GM04503 (cell line): ENCODE results near the gene RPL13.
"Not testable (repeated sequence)": the region's sequence is repeated elsewhere in the genome, so short reads cannot be mapped to it uniquely, and the experiment has no call there.

Source experiments
- DNase-seq: peaks from one replicate; pipeline ENCODE4 v3.0.0-alpha.2; 2012; ENCODE audit warnings: low read depth

RPL13 gene

DNA sequence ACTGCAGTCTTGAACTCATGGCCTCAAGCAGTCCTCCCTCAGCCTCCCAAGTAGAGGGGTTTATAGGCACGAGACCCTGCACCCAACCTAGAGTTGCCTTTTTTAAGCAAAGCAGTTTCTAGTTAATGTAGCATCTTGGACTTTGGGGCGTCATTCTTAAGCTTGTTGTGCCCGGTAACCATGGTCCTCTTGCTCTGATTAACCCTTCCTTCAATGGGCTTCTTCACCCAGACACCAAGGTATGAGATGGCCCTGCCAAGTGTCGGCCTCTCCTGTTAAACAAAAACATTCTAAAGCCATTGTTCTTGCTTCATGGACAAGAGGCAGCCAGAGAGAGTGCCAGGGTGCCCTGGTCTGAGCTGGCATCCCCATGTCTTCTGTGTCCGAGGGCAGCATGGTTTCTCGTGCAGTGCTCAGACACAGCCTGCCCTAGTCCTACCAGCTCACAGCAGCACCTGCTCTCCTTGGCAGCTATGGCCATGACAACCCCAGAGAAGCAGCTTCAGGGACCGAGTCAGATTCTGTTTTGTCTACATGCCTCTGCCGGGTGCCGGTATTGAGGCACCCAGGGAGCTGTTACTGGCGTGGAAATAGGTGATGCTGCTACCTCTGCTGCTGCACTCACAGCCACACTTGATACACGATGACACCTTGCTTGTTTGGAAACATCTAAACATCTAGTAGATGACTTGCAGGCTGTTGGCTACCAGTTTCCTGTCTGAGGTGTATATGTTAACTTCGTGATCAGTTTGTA lies 3.3 kb downstream of the RPL13 start:
- DNase-seq, result no peak

DNA sequence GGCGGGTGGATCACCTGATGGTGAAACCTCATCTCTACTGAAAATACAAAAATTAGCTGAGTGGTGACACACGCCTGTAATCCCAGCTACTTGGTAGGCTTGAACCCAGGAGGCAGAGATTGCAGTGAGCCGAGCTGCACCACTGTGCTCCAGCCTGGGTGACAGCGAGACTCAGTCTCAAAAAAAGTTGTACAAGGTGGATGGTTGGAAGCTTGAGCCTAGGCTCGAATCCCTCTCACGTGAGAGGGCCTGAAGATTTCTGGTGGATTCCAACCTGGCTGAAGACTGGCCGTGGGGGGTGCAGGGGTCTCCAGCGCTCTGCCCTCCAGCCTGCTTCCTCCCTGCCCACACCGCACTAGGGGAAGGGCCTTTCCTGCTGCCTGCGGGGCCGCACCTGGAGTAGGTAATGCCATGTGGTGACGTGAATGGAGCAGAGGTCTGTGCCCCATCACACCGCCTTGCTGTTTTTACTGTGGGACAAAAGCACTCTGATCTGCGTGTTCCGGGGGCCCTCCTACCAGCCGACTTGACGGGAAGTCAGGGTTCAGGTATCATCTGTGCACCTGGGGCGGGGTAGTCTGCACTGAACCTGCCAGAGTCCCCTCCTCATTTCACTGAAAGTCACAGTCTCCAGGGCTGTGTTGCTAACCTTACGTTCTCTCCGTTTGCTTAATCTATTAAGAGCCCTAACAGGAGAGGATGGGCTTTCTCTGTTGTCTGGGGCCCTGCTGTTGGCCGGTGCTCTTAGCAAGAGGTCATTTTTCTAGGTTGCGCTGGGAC lies 4.2 kb downstream of the RPL13 start:
- no peak for DNase-seq

GRCh38 chr16:89565256-89565505 lies 4.7 kb downstream of the RPL13 start:
- no peak for DNase-seq

- DNase-seq, result no peak
Measured at GRCh38 chr16:89565506-89566372, 5.3 kb downstream of the RPL13 start.

DNA sequence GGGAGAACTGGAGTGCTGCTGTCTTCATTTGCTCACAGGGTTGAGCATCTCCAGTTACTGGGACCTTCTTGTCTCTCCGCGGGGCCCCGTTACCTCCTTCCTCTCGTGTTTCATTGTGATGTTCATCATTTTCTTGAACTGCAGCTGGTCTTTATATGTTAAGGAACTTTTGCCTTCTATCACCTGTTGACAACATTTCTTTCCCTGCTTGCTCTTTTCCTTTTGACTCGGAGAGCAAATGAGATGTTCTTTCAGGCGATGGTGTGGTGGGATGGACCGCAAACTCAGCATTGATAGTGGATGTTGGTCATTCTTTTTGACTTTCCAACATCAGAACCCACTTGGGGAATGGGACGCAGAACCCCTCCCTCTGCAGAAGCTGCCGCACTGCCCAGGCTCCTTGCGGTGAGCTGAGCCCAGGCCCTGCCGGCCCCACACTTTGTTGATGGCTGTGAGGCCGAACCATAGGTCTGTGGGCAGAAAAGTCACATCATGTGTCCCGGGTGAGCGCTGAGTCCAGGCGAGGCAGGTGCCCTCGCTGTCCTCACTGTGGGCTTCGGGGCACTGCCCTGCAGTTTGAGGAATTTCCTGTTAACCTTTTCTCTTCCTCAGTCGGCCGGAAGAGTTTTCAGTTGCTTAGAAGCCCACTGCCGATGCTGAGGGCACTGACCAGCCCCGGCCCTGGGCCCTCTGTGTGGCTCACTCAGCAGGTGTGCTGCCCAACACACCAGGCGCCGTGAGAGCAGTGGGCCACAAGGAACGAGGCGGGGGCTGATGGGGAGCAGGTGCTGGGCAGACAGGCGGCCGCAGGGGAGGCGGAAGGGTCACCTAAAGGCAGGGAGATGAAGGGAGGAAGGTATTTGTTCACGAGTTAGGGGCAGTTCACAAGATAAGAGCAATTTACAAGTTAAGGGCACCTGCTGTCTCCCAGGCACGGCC lies 7.4 kb downstream of the RPL13 start:
- DNase-seq, result no peak

- no peak for DNase-seq
Measured at GRCh38 chr16:89569506-89570341, 9.2 kb downstream of the RPL13 start.

- DNase-seq, result no peak
Measured at GRCh38 chr16:89570342-89570923, 10.0 kb downstream of the RPL13 start.

GRCh38 chr16:89570983-89571598 lies 10.6 kb downstream of the RPL13 start:
- DNase-seq, result not testable (repeated sequence)

DNA sequence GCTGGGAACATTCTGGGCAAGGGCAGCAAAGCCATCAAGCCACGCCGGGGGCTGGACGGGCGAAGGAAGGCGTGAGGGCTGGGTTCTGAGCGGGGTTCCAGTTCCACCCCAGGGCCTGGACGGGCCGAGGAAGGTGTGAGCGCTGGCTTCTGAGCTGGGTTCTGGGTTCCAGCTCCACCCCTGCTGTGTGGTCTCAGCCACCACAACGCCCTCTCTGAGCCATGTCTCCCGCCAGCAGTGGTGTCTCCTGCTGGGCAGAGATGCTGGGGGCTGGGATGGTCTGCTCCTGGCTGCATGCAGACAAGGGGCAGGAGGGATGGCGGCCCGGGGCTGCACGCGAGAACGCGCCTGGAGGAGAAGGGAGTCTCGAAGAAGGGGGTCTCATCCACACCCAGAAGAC lies 11.2 kb downstream of the RPL13 start:
- DNase-seq, result no peak

- DNase-seq, result no peak
Measured at GRCh38 chr16:89572073-89572484, 11.6 kb downstream of the RPL13 start.

- DNase-seq, result no peak
Measured at GRCh38 chr16:89572485-89573205, 12.2 kb downstream of the RPL13 start.

DNA sequence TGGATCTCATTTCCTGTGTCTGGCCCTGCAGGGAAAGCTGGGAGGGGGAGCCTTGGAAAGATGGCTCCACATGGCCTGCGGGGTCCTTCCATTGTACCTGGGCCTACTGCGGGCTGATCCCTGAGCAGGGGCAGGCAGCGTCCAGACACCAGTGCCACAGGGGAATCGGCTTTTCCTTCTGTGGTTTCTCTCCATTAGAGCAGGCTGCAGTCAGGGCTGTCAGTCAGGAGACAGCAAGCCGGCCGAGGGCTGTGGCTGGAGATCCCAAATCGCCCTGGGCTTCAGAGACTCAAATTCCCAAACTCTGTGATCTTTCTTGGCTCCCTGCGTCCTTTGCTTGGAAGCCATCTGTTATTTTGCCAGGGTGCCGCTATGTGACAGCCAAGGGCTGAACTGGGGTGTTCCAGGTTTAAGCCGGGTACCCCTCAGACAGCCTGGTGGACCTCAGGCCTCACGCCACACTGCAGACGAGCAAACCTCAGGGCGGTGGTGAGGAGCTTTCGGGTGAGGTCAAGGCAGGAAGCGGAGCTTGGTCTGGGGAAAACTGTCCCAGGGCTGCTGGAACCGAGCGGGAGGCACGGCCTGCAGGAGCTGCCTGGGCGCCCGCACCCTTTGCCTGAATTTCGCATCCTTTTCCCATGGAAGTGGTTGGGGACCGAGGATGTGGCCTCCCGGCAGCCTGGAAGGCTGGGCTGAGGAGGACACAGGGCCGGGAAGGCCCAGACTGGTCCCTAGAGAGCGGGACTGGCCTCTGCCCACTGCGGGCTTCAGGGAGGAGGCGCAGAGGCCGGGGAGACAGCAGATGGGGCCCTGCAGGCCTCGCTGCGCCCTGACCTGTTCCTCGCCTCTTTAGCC lies 13.6 kb downstream of the RPL13 start:
- DNase-seq, result no peak

- DNase-seq, result no peak
Measured at GRCh38 chr16:89574681-89575246, 14.3 kb downstream of the RPL13 start.

DNA sequence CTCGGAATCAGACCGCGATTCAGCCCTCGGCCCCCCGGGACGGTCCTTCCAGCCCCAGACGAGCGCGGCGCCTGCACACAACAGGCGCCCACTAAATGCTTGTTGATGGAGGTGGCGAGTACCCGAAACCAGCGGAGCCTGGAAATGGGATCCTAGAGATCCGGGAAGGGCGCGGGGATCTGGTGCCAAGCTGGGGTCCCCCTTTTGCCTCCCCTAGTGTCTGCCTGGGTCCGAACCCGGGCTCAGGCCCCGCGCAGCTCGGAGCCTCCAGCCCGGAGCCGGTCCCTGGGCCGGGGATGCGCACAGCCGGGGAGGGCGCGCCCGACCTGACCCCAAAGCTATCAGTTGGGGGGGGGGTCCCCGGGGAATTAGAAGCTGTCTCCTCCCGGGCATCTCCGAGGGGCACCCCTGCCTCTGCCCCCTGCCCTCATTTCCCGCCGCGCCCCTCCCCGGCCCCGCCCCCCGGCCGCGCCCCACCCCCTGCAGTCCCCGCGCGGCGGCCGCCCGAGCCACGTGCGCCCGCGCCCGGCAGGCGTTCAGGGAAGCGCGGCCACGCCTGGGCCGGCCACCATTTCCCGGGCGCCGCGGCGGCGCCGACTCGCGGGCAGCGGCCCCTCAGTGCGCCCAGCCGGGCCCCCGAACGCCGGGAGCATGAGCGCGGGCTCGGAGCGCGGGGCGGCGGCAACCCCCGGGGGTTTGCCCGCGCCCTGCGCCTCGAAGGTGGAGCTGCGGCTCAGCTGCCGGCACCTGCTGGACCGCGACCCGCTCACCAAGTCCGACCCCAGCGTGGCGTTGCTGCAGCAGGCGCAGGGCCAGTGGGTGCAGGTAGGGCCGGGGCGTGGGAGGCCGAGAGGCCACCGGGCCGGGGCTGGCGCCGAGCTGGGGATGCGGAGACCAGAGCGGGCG lies 15.0 kb downstream of the RPL13 start, which contains the start of gene CPNE7:
CPNE7 (plus strand) TSS at position 512 of the 906 bp plus-strand sequence; CDS start at position 652, 140 bp downstream.
- no peak for DNase-seq

DNA sequence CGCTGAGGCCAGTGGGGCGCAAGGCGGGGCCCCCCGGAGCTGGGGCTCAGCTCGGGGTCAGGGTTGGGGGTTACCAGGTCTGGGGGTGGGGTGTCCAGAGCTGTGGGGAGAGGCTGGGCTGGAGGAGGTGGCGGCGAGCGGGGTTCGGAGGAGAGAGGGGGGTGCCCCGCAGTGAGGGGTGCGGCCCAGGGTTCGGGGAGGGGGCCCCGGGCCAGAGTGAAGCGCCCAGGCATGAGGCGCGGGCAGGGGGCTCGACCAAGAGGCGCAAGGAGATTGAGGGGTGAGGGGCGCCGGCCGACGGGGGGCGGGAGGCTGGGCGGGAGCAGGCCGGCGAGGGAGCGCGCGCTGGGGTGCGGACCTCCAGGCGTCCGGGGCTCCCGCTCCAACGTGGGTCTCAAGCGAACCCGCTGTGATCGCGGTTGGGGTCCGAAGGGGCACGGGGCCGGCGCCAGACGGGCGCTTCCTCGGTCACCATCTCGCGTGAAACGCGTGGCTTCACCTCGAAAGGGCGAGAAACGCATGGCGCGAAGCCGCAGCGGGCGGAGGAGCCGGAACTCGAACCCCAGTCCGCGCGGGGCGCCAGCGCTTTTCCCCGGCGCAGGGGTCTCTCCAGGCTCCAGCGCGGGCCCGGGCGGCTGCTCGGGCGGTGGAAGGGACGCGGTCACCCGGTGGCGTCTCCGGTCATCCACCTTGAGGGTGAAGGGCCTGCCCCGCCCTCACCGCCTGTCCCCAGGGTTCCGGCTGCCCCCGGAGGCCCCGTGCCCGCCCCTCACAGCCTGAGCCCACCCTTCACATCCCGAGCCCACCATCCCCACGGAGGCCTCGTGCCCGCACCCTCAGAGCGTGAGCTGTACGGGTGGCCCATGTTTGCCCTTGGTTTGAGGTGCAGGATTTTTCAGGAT lies 15.9 kb downstream of the RPL13 start:
- no peak for DNase-seq
